AG09309 (cell line): ENCODE measurements around the gene ELP4.

ENCODE experiments used
- DNase-seq: peaks from one replicate; pipeline ENCODE4 v3.0.0-alpha.2; 2010; ENCODE audit warnings: low read depth
- H3K4me3 ChIP-seq: 2 replicates; pipeline ENCODE4 v1.5.1; 2011; ENCODE audit warnings: mild to moderate bottlenecking, low read depth, low read length, moderate library complexity; ENCODE audit not compliant: control insufficient read depth
- TF ChIP-seq, protein P1 (sequence below): IDR thresholded peaks from 2 replicates; pipeline ENCODE4 v1.5.1; 2011; ENCODE audit warnings: mild to moderate bottlenecking, low read depth, low read length, inconsistent platforms; ENCODE audit not compliant: insufficient read depth, control insufficient read depth; ENCODE audit errors: missing control alignments

ELP4 gene

DNA sequence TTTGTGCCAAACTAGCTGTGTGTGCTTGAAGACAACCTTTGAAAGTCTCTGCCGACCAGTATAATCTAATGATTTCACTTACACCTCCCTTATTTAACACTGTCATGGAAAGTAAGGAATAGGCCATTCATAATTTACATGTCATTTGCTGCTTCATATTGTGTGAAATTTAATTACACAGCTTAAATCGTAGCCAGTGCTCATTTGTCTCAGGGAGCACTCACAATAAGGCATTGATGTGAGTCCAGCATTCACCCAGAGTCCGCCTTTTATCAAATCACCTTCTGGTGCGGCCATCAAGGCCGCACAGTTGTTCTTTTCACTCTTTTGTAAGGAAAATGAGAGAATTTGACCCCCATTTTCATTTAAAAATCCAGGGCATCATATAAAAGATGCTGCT is 254.7 kb downstream of the ELP4 start:
- TF ChIP-seq, protein P1, sequence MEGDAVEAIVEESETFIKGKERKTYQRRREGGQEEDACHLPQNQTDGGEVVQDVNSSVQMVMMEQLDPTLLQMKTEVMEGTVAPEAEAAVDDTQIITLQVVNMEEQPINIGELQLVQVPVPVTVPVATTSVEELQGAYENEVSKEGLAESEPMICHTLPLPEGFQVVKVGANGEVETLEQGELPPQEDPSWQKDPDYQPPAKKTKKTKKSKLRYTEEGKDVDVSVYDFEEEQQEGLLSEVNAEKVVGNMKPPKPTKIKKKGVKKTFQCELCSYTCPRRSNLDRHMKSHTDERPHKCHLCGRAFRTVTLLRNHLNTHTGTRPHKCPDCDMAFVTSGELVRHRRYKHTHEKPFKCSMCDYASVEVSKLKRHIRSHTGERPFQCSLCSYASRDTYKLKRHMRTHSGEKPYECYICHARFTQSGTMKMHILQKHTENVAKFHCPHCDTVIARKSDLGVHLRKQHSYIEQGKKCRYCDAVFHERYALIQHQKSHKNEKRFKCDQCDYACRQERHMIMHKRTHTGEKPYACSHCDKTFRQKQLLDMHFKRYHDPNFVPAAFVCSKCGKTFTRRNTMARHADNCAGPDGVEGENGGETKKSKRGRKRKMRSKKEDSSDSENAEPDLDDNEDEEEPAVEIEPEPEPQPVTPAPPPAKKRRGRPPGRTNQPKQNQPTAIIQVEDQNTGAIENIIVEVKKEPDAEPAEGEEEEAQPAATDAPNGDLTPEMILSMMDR = no peak
- DNase-seq = no peak

DNA sequence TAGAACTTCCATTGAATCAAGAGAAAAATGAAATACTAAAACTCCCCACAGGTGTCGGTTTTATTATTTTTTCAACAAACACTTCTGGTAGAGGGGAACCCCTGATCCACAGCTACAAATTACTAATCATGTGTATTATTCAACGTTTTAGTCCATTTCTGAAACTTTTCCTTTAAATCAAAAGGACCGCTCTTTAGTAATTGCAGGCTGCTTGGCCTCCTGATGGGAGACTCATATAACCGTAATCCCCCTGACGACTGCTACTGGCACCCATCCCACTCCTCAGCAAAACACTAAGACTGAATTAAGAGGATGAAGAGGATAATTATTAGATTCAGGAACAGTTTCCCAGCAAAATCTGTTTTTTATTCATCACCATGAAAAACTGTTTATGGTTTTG is 255.2 kb downstream of the ELP4 start:
- TF ChIP-seq, protein P1 = no peak
- H3K4me3 ChIP-seq = no peak overlapping the region
- no peak for DNase-seq

More for the DNA sequence above, 254.7 kb downstream of the ELP4 start:
- no peak overlapping the region for H3K4me3 ChIP-seq

DNA sequence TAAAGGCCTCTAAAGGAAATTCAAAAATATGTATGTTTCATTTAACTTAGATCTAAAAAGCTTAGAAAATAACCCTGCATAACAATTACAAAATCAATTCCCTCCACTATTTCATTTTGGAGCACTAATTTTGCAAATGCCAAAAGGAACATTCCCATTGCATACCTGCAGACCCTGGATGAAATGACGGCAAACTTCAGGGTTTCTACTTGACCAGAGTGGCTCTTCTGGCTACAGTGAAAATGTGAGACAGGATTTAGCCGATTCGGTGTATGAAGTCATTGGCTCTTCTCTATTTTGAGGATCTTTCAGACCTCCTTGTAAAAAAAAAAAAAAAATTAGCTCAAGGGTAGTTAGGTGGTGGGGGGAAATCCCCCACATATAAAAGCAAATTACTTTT is 257.5 kb downstream of the ELP4 start:
- no peak for DNase-seq
- TF ChIP-seq, protein P1 = no peak
- no peak overlapping the region for H3K4me3 ChIP-seq

DNA sequence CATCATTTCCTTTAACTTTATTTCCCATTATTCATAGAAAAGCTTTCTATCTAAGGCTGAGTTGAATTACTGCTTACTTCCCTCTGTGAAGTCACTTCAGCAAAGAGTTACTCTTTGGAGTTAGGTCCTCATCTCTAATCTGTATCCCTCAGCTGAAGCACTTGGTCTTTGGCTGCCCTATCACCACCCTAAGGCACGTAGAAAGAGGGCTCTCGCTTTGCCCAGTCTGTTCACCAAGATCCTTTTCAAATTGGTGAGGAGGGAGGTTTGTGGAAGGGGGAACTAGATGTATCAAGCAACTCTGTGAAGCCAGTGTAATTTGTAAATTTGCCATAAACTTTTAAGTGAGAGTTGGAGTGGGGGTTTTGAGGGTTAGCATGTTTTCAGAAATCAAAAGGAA is 258.1 kb downstream of the ELP4 start:
- TF ChIP-seq, protein P1 = no peak
- no peak for DNase-seq

DNA sequence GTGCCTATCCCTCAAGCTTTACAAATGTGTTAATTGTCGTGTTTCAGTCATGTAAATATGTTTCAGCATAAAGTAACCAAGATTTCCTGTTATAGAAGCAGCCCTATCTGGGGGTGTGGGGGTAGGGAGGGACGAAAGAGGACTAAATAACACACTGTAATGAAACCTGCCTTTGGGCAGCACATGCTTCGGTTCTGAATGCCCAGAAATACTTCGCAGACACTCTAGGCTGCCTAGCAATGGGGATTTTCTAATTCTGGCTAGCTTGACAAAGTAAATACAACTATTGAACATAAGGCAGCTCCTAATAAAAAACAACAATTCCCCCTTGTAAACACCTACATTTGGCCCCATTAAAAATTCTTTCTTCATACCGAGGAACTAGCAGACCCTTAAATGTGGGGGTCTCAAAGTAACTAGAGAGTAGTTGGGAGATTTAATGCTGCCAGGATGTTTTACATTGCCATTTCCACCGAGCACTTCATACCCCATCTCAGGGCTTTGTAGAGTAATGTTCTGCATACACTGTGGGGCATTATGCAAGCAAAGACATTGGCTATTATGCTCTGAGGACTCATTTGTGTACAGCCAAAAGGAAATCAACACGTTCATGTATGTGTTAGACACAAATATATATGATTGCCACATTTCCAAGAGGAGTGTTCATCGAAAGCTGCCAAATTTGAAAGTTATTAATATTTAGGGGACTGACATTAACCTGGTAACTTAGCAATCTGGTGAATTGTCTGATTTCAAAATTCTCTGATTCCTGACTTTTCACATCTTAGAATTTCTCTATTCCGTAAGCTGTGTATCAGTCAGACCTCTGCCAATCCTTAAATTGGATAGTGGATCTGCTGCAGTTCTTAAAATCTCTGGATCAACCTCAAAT is 259.4 kb downstream of the ELP4 start:
- DNase-seq = no peak
- TF ChIP-seq, protein P1 = no peak
- H3K4me3 ChIP-seq = no peak overlapping the region

More for the DNA sequence above, 258.1 kb downstream of the ELP4 start:
- H3K4me3 ChIP-seq = no peak overlapping the region

DNA sequence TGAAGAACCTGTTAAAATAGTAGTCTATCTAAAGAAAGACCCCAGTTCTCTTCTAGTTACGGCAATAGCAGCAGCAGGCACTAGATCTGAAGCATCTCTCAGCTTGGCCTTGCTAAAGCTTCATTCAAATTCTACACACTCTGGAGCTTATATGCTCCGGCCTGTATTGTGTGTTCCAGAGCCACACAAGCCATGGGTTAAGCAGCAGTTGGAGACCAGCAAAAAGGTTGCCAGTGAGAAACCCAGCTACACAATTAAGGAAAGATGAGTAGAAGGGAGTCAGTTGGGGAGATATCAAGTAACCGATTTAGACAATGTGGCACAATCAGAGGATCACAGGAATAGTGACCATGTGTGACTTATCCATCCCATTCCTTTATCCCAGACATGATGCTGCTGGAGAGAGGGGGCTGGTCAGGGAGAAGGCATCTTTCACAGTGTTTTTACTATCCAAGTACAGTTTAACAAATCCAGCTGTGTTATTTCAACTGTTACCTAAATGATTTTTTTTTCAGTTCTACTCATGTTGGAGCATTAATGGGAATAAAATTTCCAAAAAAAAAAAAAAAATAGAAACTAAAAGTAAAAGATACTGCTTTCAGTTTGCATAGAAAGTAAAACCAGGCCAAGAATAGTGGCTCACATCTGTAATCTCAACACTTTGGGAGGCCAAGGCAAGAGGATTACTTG is 260.6 kb downstream of the ELP4 start:
- TF ChIP-seq, protein P1 = no peak
- H3K4me3 ChIP-seq = no peak overlapping the region
- no peak for DNase-seq
